HG02852 (cell line): ENCODE measurements around the gene CEACAM7.
"Not testable (repeated sequence)": the region's sequence is repeated elsewhere in the genome, so short reads cannot be mapped to it uniquely, and the experiment has no call there.

Experiments
- ATAC-seq: cut with Tn5 transposase; IDR thresholded peaks from one replicate; pipeline ENCODE4 v1.9.1; 2021; ENCODE audit warnings: mild to moderate bottlenecking, moderate library complexity; ENCODE audit not compliant: unreplicated experiment

The CEACAM7 gene

GRCh38 chr19:41657157-41657556 is 30.9 kb downstream of the CEACAM7 start:
- no peak for ATAC-seq

DNA sequence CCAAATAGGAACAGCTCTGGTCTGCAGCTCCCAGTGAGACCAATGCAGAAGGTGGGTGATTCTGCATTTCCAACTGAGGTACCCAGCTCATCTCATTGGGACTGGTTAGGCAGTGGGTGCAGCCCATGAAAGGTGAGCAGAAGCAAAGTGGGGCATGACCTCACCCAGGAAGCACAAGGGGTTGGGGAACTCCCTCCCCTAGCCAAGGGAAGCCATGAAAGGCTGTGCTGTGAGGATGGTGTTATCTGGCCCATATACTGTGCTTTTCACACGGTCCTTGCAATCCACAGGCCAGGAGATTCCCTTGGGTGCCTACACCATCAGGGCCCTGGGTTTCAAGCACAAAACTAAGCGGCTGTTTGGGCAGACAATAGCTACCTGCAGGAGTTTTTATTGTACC is 31.3 kb downstream of the CEACAM7 start:
- not testable (repeated sequence) for ATAC-seq

DNA sequence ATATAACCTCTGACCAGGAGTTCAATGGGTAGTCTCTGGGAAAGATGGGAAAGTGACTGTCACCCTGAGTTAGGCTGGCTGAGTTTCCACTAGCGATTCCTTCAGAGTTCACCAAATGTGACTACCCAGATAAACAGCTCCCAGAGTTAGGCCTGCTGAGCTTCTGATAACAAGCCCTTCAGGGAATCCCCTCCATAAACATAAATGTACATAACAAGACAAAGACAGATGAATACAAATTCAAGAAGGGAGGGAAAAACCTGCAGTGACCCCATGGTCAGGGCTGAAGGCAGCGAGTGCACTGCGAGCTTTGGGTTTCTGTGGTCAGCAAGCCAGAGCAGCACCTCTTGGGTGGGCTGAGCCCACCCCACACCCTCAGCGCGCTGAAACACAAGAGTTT is 35.8 kb downstream of the CEACAM7 start:
- ATAC-seq = no peak

- ATAC-seq = no peak
Measured at GRCh38 chr19:41649827-41650226, 38.2 kb downstream of the CEACAM7 start.

- ATAC-seq = no peak
Measured at GRCh38 chr19:41646589-41647204, 41.4 kb downstream of the CEACAM7 start.

- ATAC-seq = no peak
Measured at GRCh38 chr19:41641879-41642485, 46.1 kb downstream of the CEACAM7 start.

- no peak for ATAC-seq
Measured at GRCh38 chr19:41638641-41639081, 49.4 kb downstream of the CEACAM7 start.

GRCh38 chr19:41637484-41637883 is 50.6 kb downstream of the CEACAM7 start:
- ATAC-seq = no peak

DNA sequence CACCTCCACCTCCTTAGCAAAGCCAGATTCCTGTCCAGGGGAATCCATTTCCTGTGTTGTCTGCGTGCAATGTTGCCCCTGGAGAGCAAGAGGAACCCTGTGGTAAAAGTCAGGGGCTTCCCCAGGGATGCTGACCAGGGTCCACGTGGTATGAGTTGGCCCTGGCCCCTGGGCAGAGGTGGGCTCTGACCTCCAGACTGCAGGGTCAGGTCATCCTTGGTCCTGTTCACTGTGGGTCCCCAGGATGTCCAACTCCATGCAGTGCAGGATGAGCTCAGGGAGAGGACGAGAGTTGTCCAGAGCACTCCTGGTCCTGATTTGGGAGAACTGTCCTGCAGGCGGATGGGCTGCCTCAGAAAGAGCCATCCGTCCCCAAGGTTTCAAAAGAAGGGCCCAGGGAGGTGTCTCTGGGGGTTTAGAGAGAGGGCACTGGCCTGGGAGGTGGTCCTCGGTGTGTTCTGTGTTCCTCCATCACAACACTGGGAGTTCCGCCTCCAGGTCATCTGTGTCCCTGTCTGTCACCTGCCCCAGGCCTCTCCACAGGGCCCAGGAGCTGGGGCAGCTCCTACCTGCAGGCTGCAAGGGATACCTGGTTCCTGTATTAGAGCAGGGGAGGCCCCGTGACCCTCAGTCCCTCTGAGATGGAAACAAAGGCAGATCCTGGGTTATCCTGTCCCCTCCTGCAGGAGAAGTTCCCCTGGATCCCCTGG is 59.9 kb downstream of the CEACAM7 start:
- no peak for ATAC-seq

DNA sequence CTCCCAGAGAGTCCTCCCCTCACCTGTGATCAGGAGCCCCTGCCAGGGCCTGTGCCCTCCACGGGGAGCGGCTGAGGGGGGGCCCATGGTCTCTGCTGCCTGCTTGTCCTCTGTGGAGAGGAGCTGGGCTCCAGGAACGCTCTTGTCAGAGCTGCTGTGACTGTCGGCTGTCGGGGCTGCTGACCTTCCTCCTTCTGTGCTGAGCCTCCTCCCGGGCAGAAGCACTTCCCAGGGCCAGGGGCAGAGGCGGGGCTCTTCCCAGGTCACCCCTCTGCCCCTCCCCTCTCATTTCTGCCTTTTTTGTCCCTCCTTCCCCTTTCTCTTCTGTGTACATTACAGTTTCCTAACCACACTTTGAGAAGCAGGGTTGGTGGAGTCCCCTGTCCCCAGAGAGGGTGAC is 61.2 kb downstream of the CEACAM7 start, which contains the start of gene CEACAM4:
Gene CEACAM4, minus strand, starts transcription at position 198 of the 400 bp plus-strand sequence. Its CDS starts 111 bp downstream, at position 87.
- no peak for ATAC-seq

- no peak for ATAC-seq
Measured at GRCh38 chr19:41626278-41626677, 61.8 kb downstream of the CEACAM7 start.

- no peak for ATAC-seq
Measured at GRCh38 chr19:41624937-41625336, 63.1 kb downstream of the CEACAM7 start.

GRCh38 chr19:41624515-41624914 is 63.6 kb downstream of the CEACAM7 start:
- ATAC-seq = no peak

DNA sequence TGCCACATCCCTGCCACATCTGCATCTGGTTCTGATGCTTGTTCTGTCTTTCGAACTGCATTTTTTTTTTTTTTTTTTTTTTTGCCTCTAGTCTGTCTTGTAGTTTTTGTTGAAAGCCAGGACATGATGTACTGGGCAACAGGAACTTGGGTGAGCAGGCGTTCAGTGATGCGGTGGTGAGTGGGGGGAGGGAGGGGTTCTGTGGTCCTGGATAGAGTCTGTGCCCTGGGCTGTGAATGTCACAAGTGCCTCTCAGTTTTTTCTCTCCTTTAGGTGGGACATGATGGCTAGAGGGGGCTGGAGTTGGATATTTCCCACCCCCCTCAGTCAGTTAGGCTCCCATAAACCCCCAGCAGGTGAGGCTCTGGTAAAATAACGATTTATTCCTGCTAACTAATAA is 64.7 kb downstream of the CEACAM7 start:
- ATAC-seq = no peak
